Fibroblast of mammary gland (primary cell): Measurements from ENCODE around the gene FAF1.

ENCODE experiments used
- DNase-seq: peaks from one replicate; pipeline ENCODE4 v3.0.0-alpha.2; 2010; ENCODE audit warnings: low read depth
- H3K4me3 ChIP-seq: 2 replicates; pipeline ENCODE4 v1.5.1; 2011; ENCODE audit warnings: low read depth, mild to moderate bottlenecking, low read length, moderate library complexity; ENCODE audit not compliant: control insufficient read depth
- TF ChIP-seq, protein P1 (sequence below): conservative IDR thresholded peaks from 2 replicates; pipeline ENCODE4 v1.5.1; 2011; ENCODE audit warnings: low read depth, low read length, inconsistent platforms; ENCODE audit not compliant: control insufficient read depth, insufficient read depth

FAF1 gene

DNA sequence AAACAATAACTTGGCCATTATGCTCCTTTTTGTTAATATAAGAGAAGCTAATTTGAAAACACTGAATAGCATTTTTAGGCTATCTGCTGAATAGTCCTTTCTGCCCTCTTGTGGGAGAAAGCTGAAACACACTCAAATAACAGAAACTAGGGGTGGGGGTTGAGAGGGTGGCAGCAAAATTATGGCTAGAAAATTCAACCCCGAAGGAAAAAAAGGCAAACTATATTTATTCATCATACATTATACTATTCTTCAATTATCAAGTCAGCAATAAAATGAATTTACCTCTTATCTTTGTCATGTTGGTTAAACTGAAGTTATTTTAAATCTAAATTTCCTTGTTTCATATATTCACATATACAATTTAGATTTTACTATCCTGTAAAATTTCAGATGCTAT is 255.9 kb downstream of the FAF1 start:
- no peak overlapping the region for H3K4me3 ChIP-seq
- DNase-seq, result peak; percentile 41
- TF ChIP-seq, protein P1, sequence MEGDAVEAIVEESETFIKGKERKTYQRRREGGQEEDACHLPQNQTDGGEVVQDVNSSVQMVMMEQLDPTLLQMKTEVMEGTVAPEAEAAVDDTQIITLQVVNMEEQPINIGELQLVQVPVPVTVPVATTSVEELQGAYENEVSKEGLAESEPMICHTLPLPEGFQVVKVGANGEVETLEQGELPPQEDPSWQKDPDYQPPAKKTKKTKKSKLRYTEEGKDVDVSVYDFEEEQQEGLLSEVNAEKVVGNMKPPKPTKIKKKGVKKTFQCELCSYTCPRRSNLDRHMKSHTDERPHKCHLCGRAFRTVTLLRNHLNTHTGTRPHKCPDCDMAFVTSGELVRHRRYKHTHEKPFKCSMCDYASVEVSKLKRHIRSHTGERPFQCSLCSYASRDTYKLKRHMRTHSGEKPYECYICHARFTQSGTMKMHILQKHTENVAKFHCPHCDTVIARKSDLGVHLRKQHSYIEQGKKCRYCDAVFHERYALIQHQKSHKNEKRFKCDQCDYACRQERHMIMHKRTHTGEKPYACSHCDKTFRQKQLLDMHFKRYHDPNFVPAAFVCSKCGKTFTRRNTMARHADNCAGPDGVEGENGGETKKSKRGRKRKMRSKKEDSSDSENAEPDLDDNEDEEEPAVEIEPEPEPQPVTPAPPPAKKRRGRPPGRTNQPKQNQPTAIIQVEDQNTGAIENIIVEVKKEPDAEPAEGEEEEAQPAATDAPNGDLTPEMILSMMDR, result peak; percentile 84

DNA sequence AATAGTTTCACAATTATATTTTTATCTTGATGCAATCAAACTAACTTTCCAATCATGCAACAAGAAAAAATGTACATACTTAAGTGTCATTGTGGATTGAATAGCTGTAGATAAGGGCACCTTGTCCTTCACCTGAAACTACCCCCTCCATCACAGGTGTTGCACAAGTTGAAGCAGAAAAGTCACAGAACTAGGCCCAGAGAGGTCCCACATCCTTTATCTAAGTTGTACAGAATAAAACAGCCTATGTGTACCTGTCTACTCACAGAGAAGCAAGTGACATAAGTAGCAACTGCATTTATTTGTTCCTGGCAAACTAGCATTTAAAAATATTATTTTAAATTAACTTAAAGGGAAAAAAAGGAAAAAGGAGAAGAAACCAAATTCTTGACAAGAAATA is 256.8 kb downstream of the FAF1 start:
- H3K4me3 ChIP-seq, result no peak overlapping the region

DNA sequence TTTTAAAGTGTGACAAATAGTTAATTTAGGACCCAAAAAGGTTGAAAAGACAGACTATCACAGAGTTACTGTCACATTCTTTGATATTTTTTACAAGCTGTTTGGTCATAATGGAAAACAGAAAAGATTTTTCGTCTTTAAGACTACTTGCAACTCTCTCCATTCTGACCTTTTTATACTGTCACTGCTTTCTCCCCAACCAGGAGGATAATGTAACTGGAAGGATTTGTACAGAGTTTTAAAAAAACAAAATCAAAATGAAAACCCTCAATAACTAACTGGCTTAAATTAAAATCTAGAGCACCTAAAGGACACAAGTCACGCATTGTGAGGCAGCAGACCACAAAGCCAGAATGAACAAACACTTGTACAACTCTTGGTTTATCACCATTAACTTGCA is 257.7 kb downstream of the FAF1 start:
- H3K4me3 ChIP-seq, result no peak overlapping the region
- DNase-seq, result no peak
- TF ChIP-seq, protein P1, result no peak

More for the DNA sequence above, 256.8 kb downstream of the FAF1 start:
- TF ChIP-seq, protein P1, result no peak
- DNase-seq, result no peak

DNA sequence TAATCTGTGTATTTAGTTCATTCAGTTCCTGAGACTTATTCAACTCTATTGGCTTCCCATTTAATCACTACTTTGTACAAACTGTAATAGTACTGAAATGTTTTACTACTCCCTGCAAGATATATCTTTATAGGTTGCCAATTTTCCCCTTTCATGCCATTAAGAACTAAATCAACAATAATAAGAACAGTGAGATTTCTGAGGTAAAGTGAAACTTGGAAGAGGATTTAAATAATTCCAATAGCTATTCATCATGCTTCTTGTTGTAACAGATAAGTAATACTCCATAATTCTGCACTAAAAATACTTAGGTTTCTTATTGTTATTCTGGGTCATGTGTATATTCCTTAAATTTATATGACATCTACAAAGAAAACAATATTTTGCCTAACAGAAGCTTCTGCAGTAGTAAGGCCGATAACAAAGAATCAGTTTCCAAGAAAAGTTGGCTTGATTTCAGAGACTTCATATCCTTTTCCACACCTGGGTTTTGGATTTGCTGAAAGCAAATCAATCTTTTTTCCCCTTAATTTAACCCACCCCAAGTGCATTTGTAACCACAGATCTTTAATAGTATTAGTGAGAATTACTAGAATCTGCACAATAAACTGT is 258.3 kb downstream of the FAF1 start:
- TF ChIP-seq, protein P1, result no peak
- no peak for DNase-seq

DNA sequence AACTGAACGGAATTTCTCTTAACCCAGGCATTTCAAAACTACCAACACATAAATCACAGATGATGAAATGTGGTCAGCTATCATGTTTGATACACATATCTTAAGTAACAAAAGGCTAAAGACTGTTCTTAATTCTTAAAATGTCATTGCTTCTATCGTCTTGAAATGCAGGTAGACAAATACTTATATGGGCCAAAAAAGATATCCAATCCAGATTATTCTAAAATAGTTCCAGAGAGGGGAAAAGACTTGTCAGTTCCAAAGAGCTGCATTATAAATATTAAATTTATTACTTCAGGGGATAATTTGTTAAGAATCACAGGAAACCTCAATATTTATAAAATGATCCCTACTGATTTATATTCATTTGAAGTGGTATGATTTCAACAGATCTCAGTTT is 259.4 kb downstream of the FAF1 start:
- TF ChIP-seq, protein P1, result no peak
- DNase-seq, result no peak
- H3K4me3 ChIP-seq, result no peak overlapping the region

More for the DNA sequence above, 258.3 kb downstream of the FAF1 start:
- H3K4me3 ChIP-seq, result no peak overlapping the region

DNA sequence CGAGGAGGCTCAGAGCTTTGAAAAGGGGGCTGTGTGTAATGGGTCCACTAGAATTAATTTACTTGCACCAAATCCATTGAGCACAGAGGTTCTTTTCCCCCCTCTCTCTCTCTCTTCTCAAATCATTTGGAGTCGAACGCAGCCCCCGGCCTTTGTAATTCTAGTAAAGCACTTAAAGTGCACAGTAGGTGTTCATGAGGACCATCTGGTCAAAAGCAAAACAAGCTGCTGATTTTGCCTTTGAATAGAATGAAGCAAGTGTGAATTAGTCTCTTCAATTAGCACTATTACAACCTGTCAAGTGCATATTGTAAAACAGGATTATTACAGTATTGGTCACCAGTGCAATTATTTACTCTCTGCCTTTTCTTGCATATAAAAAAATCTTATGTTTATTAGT is 259.9 kb downstream of the FAF1 start:
- no peak for DNase-seq
- TF ChIP-seq, protein P1, result no peak
- H3K4me3 ChIP-seq, result no peak overlapping the region

DNA sequence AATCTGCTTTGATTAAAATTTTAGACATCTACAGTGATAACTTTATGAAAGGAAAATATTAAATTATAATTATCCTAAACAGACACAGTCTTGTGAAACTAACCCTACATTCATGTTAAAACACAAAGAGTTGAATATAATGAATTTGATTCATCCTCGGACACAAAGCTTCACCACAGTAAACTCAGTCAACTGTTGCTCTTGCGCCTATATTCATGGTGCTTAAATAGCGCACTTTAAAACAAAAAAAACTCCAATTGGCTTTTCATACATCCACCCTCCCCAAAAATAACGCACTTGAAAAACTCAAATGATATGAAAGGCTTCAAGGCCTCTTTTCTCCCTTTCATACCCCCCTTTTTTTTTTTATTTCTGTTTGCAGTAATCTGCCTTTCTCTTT is 260.3 kb downstream of the FAF1 start:
- no peak overlapping the region for H3K4me3 ChIP-seq
- TF ChIP-seq, protein P1, result no peak
- no peak for DNase-seq
